CD14-positive monocyte (primary cell): Measurements from ENCODE around the gene CKM. TPM values are rescaled to one million over a fixed set of nuclear protein-coding genes. Genes with fewer than 3 reads are reported as not detected.

Experiments used
- DNase-seq, 3 donors: peaks; one replicate each; pipeline ENCODE4 v3.0.0-alpha.2; 2011 to 2022
- H2AFZ ChIP-seq: 2 replicates; pipeline ENCODE4 v1.6.0; 2012; ENCODE audit warnings: mild to moderate bottlenecking, low read depth, low read length, inconsistent platforms; ENCODE audit not compliant: insufficient read depth, poor library complexity, severe bottlenecking
- H3K27ac ChIP-seq, 2 donors: 1 replicate in 1 of 2; 2 replicates in 1 of 2; pipeline ENCODE4 v1.5.1; 2012 to 2013; ENCODE audit warnings: low read length in 2 of 2, control low read depth in 1 of 2, inconsistent platforms in 1 of 2, low read depth in 1 of 2, mild to moderate bottlenecking in 1 of 2
- H3K27me3 ChIP-seq, 2 donors: one replicate each; pipeline versions ENCODE4 v1.6.0 to v1.6.1; 2011 to 2013; ENCODE audit warnings: low read length in 2 of 2; ENCODE audit not compliant: control insufficient read depth in 2 of 2, insufficient read depth in 2 of 2
- H3K36me3 ChIP-seq, 2 donors: replicated peaks in 1 of 2; 1 replicate in 1 of 2; 2 replicates in 1 of 2; pipeline versions ENCODE4 v1.5.1 to v1.6.1; 2012 to 2013; ENCODE audit warnings: low read length in 2 of 2, control low read depth in 1 of 2, inconsistent platforms in 1 of 2, mild to moderate bottlenecking in 1 of 2; ENCODE audit not compliant: insufficient read depth in 2 of 2, control insufficient read depth in 1 of 2
- H3K4me1 ChIP-seq, 2 donors: 1 replicate in 1 of 2; 2 replicates in 1 of 2; pipeline versions ENCODE4 v1.5.1 to v1.6.1; 2012 to 2013; ENCODE audit warnings: low read length in 2 of 2, control low read depth in 1 of 2, inconsistent platforms in 1 of 2, mild to moderate bottlenecking in 1 of 2, moderate library complexity in 1 of 2; ENCODE audit not compliant: insufficient read depth in 2 of 2, control insufficient read depth in 1 of 2
- H3K4me2 ChIP-seq: replicated peaks from 2 replicates; pipeline ENCODE3; 2012; ENCODE audit warnings: low read length, moderate library complexity, mild to moderate bottlenecking; ENCODE audit not compliant: poor library complexity, severe bottlenecking; ENCODE audit errors: extremely low read depth
- H3K4me3 ChIP-seq, 3 experiments: fragments of 200-600 bp in 1 of 3; sonication (generic) in 1 of 3; replicated peaks in 1 of 3; 1 replicate in 2 of 3; 2 replicates in 1 of 3; pipeline ENCODE4 v1.5.1; 2011 to 2013; ENCODE audit warnings: low read length in 3 of 3, mild to moderate bottlenecking in 3 of 3, control low read depth in 2 of 3, low read depth in 2 of 3, inconsistent platforms in 1 of 3, moderate library complexity in 1 of 3
- H3K79me2 ChIP-seq: 2 replicates; pipeline ENCODE4 v1.6.0; 2012; ENCODE audit warnings: mild to moderate bottlenecking, control low read depth, inconsistent platforms, low read length, moderate library complexity; ENCODE audit not compliant: insufficient read depth
- H3K9ac ChIP-seq: 2 replicates; pipeline ENCODE4 v1.6.0; 2017; ENCODE audit warnings: low read length, mild to moderate bottlenecking; ENCODE audit not compliant: insufficient read depth, poor library complexity, severe bottlenecking
- H3K9me3 ChIP-seq, 2 donors: replicated peaks in 1 of 2; 1 replicate in 1 of 2; 2 replicates in 1 of 2; pipeline versions ENCODE4 v1.5.1 to v1.6.1; 2012 to 2013; ENCODE audit warnings: low read length in 2 of 2, control low read depth in 1 of 2; ENCODE audit not compliant: control insufficient read depth in 1 of 2, insufficient read depth in 1 of 2
- H4K20me1 ChIP-seq: 2 replicates; pipeline ENCODE4 v1.6.0; 2012; ENCODE audit warnings: mild to moderate bottlenecking, low read length, control low read depth, moderate library complexity; ENCODE audit not compliant: insufficient read depth
- H3K27ac Mint-ChIP-seq, 7 donors: one replicate each; pipeline ENCODE4 v1.8.0; 2020; ENCODE audit warnings: mild to moderate bottlenecking in 7 of 7, mixed read lengths in 7 of 7, moderate library complexity in 6 of 7, inconsistent platforms in 2 of 7
- H3K27me3 Mint-ChIP-seq, 3 donors: one replicate each; pipeline ENCODE4 v1.8.0; 2021 to 2022; ENCODE audit warnings: low read depth in 3 of 3, mild to moderate bottlenecking in 3 of 3, mixed read lengths in 3 of 3, moderate library complexity in 3 of 3, inconsistent platforms in 1 of 3
- H3K36me3 Mint-ChIP-seq, 2 donors: one replicate each; pipeline ENCODE4 v1.8.0; 2020; ENCODE audit warnings: mixed read lengths in 2 of 2, inconsistent platforms in 1 of 2, mild to moderate bottlenecking in 1 of 2
- H3K4me1 Mint-ChIP-seq: one replicate; pipeline ENCODE4 v1.8.0; 2020; ENCODE audit warnings: mild to moderate bottlenecking, mixed read lengths
- H3K4me3 Mint-ChIP-seq, 2 donors: one replicate each; pipeline ENCODE4 v1.8.0; 2020; ENCODE audit warnings: mild to moderate bottlenecking in 2 of 2, mixed read lengths in 2 of 2, moderate library complexity in 1 of 2
- H3K9me3 Mint-ChIP-seq, 7 donors: one replicate each; pipeline ENCODE4 v1.8.0; 2020 to 2022; ENCODE audit warnings: mixed read lengths in 7 of 7, mild to moderate bottlenecking in 6 of 7, moderate library complexity in 6 of 7, inconsistent platforms in 2 of 7
- CTCF ChIP-seq: fragments of 200-600 bp; IDR thresholded peaks from one replicate; pipeline ENCODE4 v1.8.0; 2022; ENCODE audit warnings: antibody characterized with exemption, mild to moderate bottlenecking
- WGBS: methylation state at CpG from one replicate; pipeline ENCODE4 v1.1.5; 2013; ENCODE audit warnings: missing lambda C conversion rate; ENCODE audit not compliant: insufficient coverage; 5-methylcytosine and 5-hydroxymethylcytosine counted together
- intact Hi-C, 2 donors: fragments of 100-400 bp; cut with micrococcal nuclease; formaldehyde crosslinking; loops; one replicate each; pipeline versions ENCODE4 v1.15.0 to v1.15.1; 2023
- polyA plus RNA-seq, 3 donors: library from polyadenylated mRNA; depleted of rRNA in 1 of 3; unstranded in 2 of 3; stranded (reverse) in 1 of 3; fragments of 300-500 nt in 2 of 3; fragments of >200 nt in 1 of 3; fragmentation: Illumina TruSeq in 2 of 3; gene quantifications; 1 replicate in 2 of 3; 2 replicates in 1 of 3; pipeline ENCODE4 v1.2.3, GENCODE V29; 2012 to 2021

Gene CKM
- polyA plus RNA-seq, 3 donors = 0.17 to 0.50 (median 0.24) TPM

- intact Hi-C loops = no loop called here
- Histone ChIP-seq H3K4me2 (no peak overlapping the region), H3K36me3 (peaks cover 12 to 29% of the 10 kb centered on the region in 2 donors), H3K79me2 (no peaks in the 10 kb centered on the region), H3K4me1 (no peaks in the 10 kb centered on the region), H4K20me1 (no peaks in the 10 kb centered on the region), H3K27ac (no peak overlapping the region), H3K9ac (no peak overlapping the region), H2AFZ (no peak overlapping the region), H3K27me3 (no peaks in the 10 kb centered on the region), H3K4me3 (no peak overlapping the region), H3K9me3 (no peaks in the 10 kb centered on the region)
- peaks cover 28 to 59% of the 10 kb centered on the region in 2 donors for H3K36me3 Mint-ChIP-seq
- H3K27ac Mint-ChIP-seq = no peak overlapping the region
- DNase-seq = no peak
- WGBS = 81% methylated on average over 3 of the region's 6 CpGs
- H3K27me3 Mint-ChIP-seq = peaks cover 0 to 5% (median 0%) of the 10 kb centered on the region in 3 donors
- no peak for TF ChIP-seq CTCF
- peaks cover 0 to 2% (median 0%) of the 10 kb centered on the region in 7 donors for H3K9me3 Mint-ChIP-seq
- no peak overlapping the region for H3K4me3 Mint-ChIP-seq
- no peaks in the 10 kb centered on the region for H3K4me1 Mint-ChIP-seq
Measured at GRCh38 chr19:45262570-45262969, 60.1 kb downstream of the CKM start.

DNA sequence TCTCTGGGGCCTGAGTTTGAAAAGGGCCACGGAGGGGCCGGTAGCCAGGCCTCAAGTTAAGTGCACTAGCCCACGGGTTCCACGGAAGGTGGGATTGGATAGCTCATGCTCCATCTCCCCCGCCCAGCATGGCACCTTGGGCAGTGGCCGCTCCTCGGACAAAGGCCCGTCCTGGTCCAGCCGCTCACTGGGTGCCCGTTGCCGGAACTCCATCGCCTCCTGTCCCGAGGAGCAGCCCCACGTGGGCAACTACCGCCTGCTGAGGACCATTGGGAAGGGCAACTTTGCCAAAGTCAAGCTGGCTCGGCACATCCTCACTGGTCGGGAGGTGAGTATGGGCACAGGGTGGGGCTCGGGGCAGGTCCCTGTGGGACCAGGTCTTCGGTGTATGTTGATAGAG, 63.8 kb downstream of the CKM start:
- peaks cover 28% of the 10 kb centered on the region for H4K20me1 ChIP-seq
- no peak overlapping the region for H2AFZ ChIP-seq
- no peak overlapping the region for H3K4me2 ChIP-seq
- Mint-ChIP-seq H3K27ac (no peak overlapping the region), H3K27me3 (peaks cover 0 to 5% (median 3%) of the 10 kb centered on the region in 3 donors), H3K4me3 (no peak overlapping the region), H3K36me3 (peaks cover 17 to 33% of the 10 kb centered on the region in 2 donors), H3K4me1 (peaks cover 3% of the 10 kb centered on the region), H3K9me3 (no peaks in the 10 kb centered on the region)
- peaks cover 6% of the 10 kb centered on the region for H3K79me2 ChIP-seq
- H3K27ac ChIP-seq = no peak overlapping the region
- H3K4me1 ChIP-seq = peaks cover 0 to 3% of the 10 kb centered on the region in 2 donors
- peaks cover 0 to 13% of the 10 kb centered on the region in 2 donors for H3K36me3 ChIP-seq
- WGBS = 98% methylated on average over 11 of the region's 19 CpGs
- no peak for DNase-seq
- TF ChIP-seq CTCF = no peak
- intact Hi-C loops = no loop called here
- H3K4me3 ChIP-seq = no peak overlapping the region
- H3K9me3 ChIP-seq = no peaks in the 10 kb centered on the region
- H3K9ac ChIP-seq = no peak overlapping the region
- no peaks in the 10 kb centered on the region for H3K27me3 ChIP-seq
